NCI-H146 (cell line): ENCODE measurements around the gene CNTNAP3B.
"Not testable (repeated sequence)": the region's sequence is repeated elsewhere in the genome, so short reads cannot be mapped to it uniquely, and the experiment has no call there.

ENCODE experiments used
- DNase-seq: peaks from one replicate; lab custom pipeline; 2025; lab: John Stamatoyannopoulos, UW

CNTNAP3B gene

GRCh38 chr9:41977965-41978600 is 151.1 kb downstream of the CNTNAP3B start:
- not testable (repeated sequence) for DNase-seq

- not testable (repeated sequence) for DNase-seq
Measured at GRCh38 chr9:41974906-41975305, 154.3 kb downstream of the CNTNAP3B start.

GRCh38 chr9:41953007-41953406 is 176.2 kb downstream of the CNTNAP3B start:
- DNase-seq, result not testable (repeated sequence)

- not testable (repeated sequence) for DNase-seq
Measured at GRCh38 chr9:41941738-41942137, 187.5 kb downstream of the CNTNAP3B start.

- not testable (repeated sequence) for DNase-seq
Measured at GRCh38 chr9:41938143-41938542, 191.1 kb downstream of the CNTNAP3B start.

- not testable (repeated sequence) for DNase-seq
Measured at GRCh38 chr9:41935727-41936126, 193.5 kb downstream of the CNTNAP3B start.

GRCh38 chr9:41929172-41929571 is 200.1 kb downstream of the CNTNAP3B start:
- DNase-seq, result not testable (repeated sequence)

GRCh38 chr9:41917374-41917773 is 211.9 kb downstream of the CNTNAP3B start:
- not testable (repeated sequence) for DNase-seq

- not testable (repeated sequence) for DNase-seq
Measured at GRCh38 chr9:41905488-41905887, 223.7 kb downstream of the CNTNAP3B start.

- not testable (repeated sequence) for DNase-seq
Measured at GRCh38 chr9:41902762-41903161, 226.5 kb downstream of the CNTNAP3B start.

GRCh38 chr9:41898720-41899343 is 230.4 kb downstream of the CNTNAP3B start:
- not testable (repeated sequence) for DNase-seq

GRCh38 chr9:41874557-41874956 is 254.7 kb downstream of the CNTNAP3B start:
- not testable (repeated sequence) for DNase-seq

- DNase-seq, result not testable (repeated sequence)
Measured at GRCh38 chr9:41855422-41855821, 273.8 kb downstream of the CNTNAP3B start.

- not testable (repeated sequence) for DNase-seq
Measured at GRCh38 chr9:41851848-41852740, 277.1 kb downstream of the CNTNAP3B start.

GRCh38 chr9:41847829-41848228 is 281.4 kb downstream of the CNTNAP3B start:
- DNase-seq, result not testable (repeated sequence)
